Kidney epithelial cell (primary cell): Measurements from ENCODE around the gene CDA. TPM values are rescaled to one million over a fixed set of nuclear protein-coding genes. Genes with fewer than 3 reads are reported as not detected.

ENCODE experiments used
- DNase-seq: peaks from one replicate; pipeline ENCODE4 v3.0.0-alpha.2; 2010; ENCODE audit warnings: low read depth
- H3K27me3 ChIP-seq: 2 replicates; pipeline ENCODE4 v1.6.0; 2011; ENCODE audit warnings: low read length; ENCODE audit not compliant: control insufficient read depth, insufficient read depth
- H3K36me3 ChIP-seq: 2 replicates; pipeline ENCODE4 v1.5.1; 2011; ENCODE audit warnings: low read length; ENCODE audit not compliant: control insufficient read depth, insufficient read depth
- H3K4me3 ChIP-seq: 2 replicates; pipeline ENCODE4 v1.5.1; 2011; ENCODE audit warnings: low read depth, mild to moderate bottlenecking, control low read depth, low read length
- CTCF ChIP-seq: IDR thresholded peaks from 2 replicates; pipeline ENCODE4 v1.5.1; 2011; ENCODE audit warnings: mild to moderate bottlenecking, moderate library complexity, low read length, control low read depth, inconsistent platforms; ENCODE audit not compliant: insufficient read depth, poor library complexity, severe bottlenecking
- total RNA-seq: library from RNA; depleted of rRNA; stranded (reverse); fragments of >200 nt; gene quantifications from 2 replicates; pipeline ENCODE4 v1.2.3, GENCODE V29; 2015

The CDA gene
- total RNA-seq, 1 donor from 2014 or later, result 3.1 TPM

- Histone ChIP-seq H3K27me3 (no peaks in the 10 kb centered on the region), H3K4me3 (no peak overlapping the region), H3K36me3 (no peaks in the 10 kb centered on the region)
- DNase-seq, result no peak
- TF ChIP-seq CTCF, result no peak
Observed at GRCh38 chr1:20612221-20612746, 23.4 kb downstream of the CDA start.

GRCh38 chr1:20614131-20614579, 25.3 kb downstream of the CDA start:
- TF ChIP-seq CTCF, result no peak
- Histone ChIP-seq H3K36me3 (no peaks in the 10 kb centered on the region), H3K27me3 (no peaks in the 10 kb centered on the region), H3K4me3 (no peak overlapping the region)
- no peak for DNase-seq

GRCh38 chr1:20615946-20616846, 27.3 kb downstream of the CDA start:
- no peak overlapping the region for H3K4me3 ChIP-seq
- no peaks in the 10 kb centered on the region for H3K27me3 ChIP-seq
- no peak for DNase-seq
- TF ChIP-seq CTCF, result no peak
- no peaks in the 10 kb centered on the region for H3K36me3 ChIP-seq

GRCh38 chr1:20616847-20617487, 28.1 kb downstream of the CDA start:
- no peak for TF ChIP-seq CTCF
- no peaks in the 10 kb centered on the region for H3K27me3 ChIP-seq
- no peak for DNase-seq
- no peaks in the 10 kb centered on the region for H3K36me3 ChIP-seq
- H3K4me3 ChIP-seq, result no peak overlapping the region

GRCh38 chr1:20618550-20618949, 29.7 kb downstream of the CDA start:
- no peak for TF ChIP-seq CTCF
- Histone ChIP-seq H3K4me3 (no peak overlapping the region), H3K36me3 (no peaks in the 10 kb centered on the region), H3K27me3 (no peaks in the 10 kb centered on the region)
- no peak for DNase-seq
